Lower lobe of right lung (tissue), 2 donors: ENCODE results near the gene WNT9A. TPM values are rescaled to one million over a fixed set of nuclear protein-coding genes. Genes with fewer than 3 reads are reported as not detected.
A peak's percentile ranks its signal among the peaks of the same experiment; 100 is the strongest.

ENCODE experiments used
- ATAC-seq, 2 donors: fragments of 200-7000 bp; cut with Tn5 transposase; one replicate each; pipeline ENCODE4 v1.9.1; 2020 to 2022; ENCODE audit warnings: mild to moderate bottlenecking in 2 of 2, moderate library complexity in 2 of 2
- DNase-seq: peaks from one replicate; pipeline ENCODE4 v3.0.0-alpha.2; 2020
- H3K27ac ChIP-seq: fragments of 200-600 bp; one replicate; pipeline ENCODE4 v1.8.0; 2022
- H3K27me3 ChIP-seq: fragments of 200-600 bp; one replicate; pipeline ENCODE4 v1.8.0; 2022; ENCODE audit warnings: low read depth
- H3K36me3 ChIP-seq: fragments of 200-600 bp; one replicate; pipeline ENCODE4 v1.8.0; 2022; ENCODE audit warnings: mild to moderate bottlenecking
- H3K4me1 ChIP-seq: fragments of 200-600 bp; one replicate; pipeline ENCODE4 v1.8.0; 2022
- H3K4me3 ChIP-seq: fragments of 200-600 bp; one replicate; pipeline ENCODE4 v1.8.0; 2022; ENCODE audit warnings: mild to moderate bottlenecking
- H3K9me3 ChIP-seq: fragments of 200-600 bp; one replicate; pipeline ENCODE4 v1.8.0; 2022
- CTCF ChIP-seq: fragments of 200-600 bp; IDR thresholded peaks from one replicate; pipeline ENCODE4 v1.8.0; 2022; ENCODE audit warnings: antibody characterized with exemption, mild to moderate bottlenecking
- intact Hi-C: fragments of 100-400 bp; cut with DNase I; formaldehyde crosslinking; loops from one replicate; pipeline ENCODE4 v1.11.0; 2022
- total RNA-seq: library from RNA; stranded (reverse); fragmentation: NEBNext Ultra II Directional; extraction: Animal tissue kit (Norgen Biotek cat#: 25700); gene quantifications from one replicate; pipeline ENCODE4 v1.2.1, GENCODE V29; 2021
- donor health status: DM: no; HTN: yes; CAD: no; lungs with severe emphysema.

WNT9A gene
- total RNA-seq, 1 donor from 2014 or later: 7.0 TPM

- peak overlapping the region; percentile 73 for H3K27ac ChIP-seq
- no peaks in the 10 kb centered on the region for H3K36me3 ChIP-seq
- intact Hi-C loops: no loop called here
- TF ChIP-seq CTCF: no peak
- no peak for DNase-seq
- ATAC-seq: peak; percentile 5 to 7
- H3K4me1 ChIP-seq: peaks cover 37% of the 10 kb centered on the region
- H3K9me3 ChIP-seq: no peaks in the 10 kb centered on the region
- H3K4me3 ChIP-seq: peak overlapping the region; percentile 62
- H3K27me3 ChIP-seq: peaks cover 19% of the 10 kb centered on the region
Observed at GRCh38 chr1:227947386-227947675, 401 bp downstream of the WNT9A start.

GRCh38 chr1:227946624-227947385 lies 927 bp downstream of the WNT9A start:
- peak; percentile 88 to 90 for ATAC-seq
- TF ChIP-seq CTCF: peak; percentile 79
- Histone ChIP-seq H3K27ac (peak overlapping the region; percentile 73), H3K36me3 (no peaks in the 10 kb centered on the region), H3K4me3 (peak overlapping the region; percentile 62), H3K9me3 (no peaks in the 10 kb centered on the region), H3K4me1 (peaks cover 37% of the 10 kb centered on the region), H3K27me3 (peaks cover 19% of the 10 kb centered on the region)
- intact Hi-C loops: no loop called here
- DNase-seq: peak; percentile 85

GRCh38 chr1:227945891-227946623 lies 1.7 kb downstream of the WNT9A start:
- Histone ChIP-seq H3K4me3 (peak overlapping the region; percentile 62), H3K4me1 (peaks cover 37% of the 10 kb centered on the region), H3K27me3 (peaks cover 19% of the 10 kb centered on the region), H3K36me3 (no peaks in the 10 kb centered on the region), H3K9me3 (no peaks in the 10 kb centered on the region), H3K27ac (peak overlapping the region; percentile 73)
- ATAC-seq: peak; percentile 79
- peak; percentile 84 for DNase-seq
- TF ChIP-seq CTCF: no peak
- intact Hi-C loops: no loop called here

GRCh38 chr1:227944931-227945890 lies 2.5 kb downstream of the WNT9A start:
- Histone ChIP-seq H3K4me1 (peaks cover 37% of the 10 kb centered on the region), H3K4me3 (peak overlapping the region; percentile 62), H3K27me3 (peaks cover 19% of the 10 kb centered on the region), H3K27ac (peak overlapping the region; percentile 73), H3K36me3 (no peaks in the 10 kb centered on the region), H3K9me3 (no peaks in the 10 kb centered on the region)
- TF ChIP-seq CTCF: no peak
- intact Hi-C loops: no loop called here
- DNase-seq (no peak), ATAC-seq (no peak)
